Measurements from ENCODE around the gene PARD6B.
"Not testable (repeated sequence)": the region's sequence is repeated elsewhere in the genome, so short reads cannot be mapped to it uniquely, and the experiment has no call there.

PARD6B gene

DNA sequence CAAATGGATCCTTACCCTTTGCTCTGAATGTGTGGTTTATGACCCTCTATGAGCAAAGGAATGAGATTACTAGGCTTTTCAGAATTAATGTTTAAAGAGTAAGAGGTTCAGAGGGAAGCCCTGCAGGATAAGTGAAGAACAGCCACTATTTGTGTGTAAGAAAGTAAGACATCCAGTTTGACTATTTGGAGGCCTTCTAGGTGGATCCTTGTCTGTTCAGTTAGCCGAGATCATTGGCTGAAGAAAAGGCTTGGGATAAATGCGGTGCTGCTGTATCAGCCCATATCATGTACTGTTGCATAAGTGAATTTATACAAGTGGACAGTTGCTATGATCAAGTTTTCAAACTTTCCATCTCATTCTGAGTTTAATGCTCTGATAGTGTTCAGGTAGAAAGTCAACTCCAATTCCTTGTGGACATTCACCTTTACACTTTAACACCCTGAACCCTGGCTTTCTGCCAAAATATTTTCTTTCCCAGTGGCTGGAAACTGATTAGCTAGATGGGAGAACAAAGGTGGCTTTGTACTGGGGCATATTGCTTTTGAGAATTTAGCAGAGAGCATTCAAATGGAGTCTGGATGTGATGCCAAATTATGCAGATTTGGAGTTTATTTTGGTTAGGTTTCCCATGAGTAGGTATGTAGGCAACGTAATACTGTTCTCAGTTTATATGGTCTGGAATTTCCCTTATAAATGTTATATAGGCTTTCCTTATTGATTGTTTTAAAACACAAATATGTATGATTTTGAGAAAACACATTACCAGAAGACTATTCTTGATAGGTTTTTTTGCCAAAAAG lies 15.0 kb downstream of the PARD6B start:
- no peak for DNase-seq

- DNase-seq: no peak
Observed at GRCh38 chr20:50747275-50747674, 15.9 kb downstream of the PARD6B start.

GRCh38 chr20:50750145-50750671 lies 18.8 kb downstream of the PARD6B start:
- DNase-seq: no peak

GRCh38 chr20:50753152-50753551 lies 21.8 kb downstream of the PARD6B start:
- DNase-seq: no peak

DNA sequence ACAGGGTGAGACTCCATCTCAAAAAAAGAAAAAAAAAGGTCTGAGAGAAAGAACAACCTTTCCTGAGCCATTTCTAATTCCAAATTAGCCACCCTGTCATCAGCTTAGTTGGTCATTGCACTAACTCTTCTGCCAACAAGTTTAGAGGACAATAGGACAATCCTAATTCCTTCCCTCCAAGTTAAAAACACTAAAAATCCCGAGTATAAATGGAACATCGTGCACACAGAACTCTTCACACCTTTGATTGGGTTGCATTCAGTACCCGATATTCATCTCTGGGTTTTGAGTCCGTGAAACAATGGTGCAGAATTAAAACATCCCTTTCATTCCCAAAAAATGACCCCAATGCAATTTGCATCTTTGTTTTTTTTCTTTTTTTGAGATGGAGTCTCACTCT lies 23.0 kb downstream of the PARD6B start:
- DNase-seq: no peak

GRCh38 chr20:50756447-50756846 lies 25.1 kb downstream of the PARD6B start:
- DNase-seq: no peak

GRCh38 chr20:50758469-50758868 lies 27.1 kb downstream of the PARD6B start:
- no peak for DNase-seq

DNA sequence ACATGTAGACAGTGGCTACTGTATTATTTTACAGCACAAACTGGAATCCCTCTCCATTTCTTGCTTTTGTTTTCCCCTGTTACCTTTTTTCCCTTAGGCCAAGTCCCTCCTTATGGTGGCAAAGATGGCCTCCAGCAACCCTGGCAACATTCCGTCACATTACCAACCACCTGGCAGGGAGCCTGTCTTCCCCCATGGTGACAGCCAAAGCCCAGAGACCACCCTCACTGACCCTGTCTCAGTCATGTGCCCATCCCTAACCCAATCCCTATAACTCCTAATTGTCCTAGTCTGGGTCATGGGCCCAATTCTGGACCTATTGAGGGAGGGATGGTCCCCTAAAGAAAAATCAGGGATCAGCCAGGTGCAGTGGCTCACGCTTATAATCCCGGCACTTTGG lies 27.6 kb downstream of the PARD6B start:
- no peak for DNase-seq

DNA sequence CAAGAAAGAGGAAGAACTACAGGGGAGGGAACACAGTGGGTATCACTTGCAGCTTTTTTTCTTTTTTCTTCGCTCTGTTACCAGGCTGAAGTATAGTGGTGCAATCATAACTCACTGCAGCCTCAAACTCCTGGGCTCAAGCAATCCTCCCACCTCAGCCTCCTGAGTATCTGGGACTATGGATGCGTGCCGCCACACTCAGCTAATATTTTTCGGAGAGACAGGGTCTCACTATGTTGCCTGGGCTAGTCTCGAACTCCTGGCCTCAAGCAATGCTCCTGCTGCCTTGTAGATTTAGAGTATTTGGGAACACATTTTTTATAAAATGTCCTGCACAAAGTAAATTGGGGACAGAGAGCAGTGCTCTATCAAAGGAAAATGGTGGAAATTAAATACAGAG lies 28.3 kb downstream of the PARD6B start:
- no peak for DNase-seq

GRCh38 chr20:50762045-50762422 lies 30.7 kb downstream of the PARD6B start:
- no peak for DNase-seq

GRCh38 chr20:50762435-50763220 lies 31.2 kb downstream of the PARD6B start:
- no peak for DNase-seq

DNA sequence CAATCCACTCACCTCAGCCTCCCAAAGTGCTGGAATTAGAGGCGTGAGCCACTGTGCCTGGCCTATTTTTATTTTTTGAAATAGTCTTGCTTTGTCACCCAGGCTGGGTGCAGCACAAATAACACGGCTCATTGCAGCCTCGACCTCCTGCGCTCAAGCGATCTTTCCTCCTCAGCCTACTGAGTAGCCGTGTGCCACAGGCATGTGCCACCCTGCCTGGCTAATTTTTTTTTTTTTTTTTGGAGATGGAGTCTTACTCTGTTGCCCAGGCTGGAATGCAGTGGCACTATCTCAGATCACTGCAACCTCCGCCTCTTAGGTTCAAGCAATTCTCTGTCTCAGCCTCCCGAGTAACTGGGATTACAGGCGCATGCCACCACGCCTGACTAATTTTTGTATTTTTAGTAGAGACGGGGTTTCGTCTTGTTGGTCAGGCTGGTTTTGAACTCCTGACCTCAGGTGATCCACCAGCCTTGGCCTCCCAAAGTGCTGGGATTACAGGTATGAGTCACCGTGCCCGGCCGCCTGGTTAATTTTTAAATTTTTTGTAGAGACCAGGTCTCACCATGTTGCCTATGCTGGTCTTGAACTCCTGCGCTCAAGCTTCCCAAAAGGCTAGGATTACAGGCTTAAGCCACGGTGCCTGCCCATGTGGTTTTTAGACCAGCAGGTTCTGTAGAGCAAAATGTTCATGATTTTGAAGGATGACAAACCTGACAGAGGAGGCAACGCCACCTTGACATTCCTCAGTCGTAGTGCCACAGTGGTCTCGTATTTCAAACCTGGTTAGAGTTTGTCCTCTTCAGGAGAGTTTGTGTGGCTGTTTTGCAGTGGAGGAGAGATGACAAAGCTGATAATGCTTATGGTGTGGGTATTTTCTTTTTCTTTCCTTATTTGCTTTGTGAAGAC lies 32.4 kb downstream of the PARD6B start:
- not testable (repeated sequence) for DNase-seq

DNA sequence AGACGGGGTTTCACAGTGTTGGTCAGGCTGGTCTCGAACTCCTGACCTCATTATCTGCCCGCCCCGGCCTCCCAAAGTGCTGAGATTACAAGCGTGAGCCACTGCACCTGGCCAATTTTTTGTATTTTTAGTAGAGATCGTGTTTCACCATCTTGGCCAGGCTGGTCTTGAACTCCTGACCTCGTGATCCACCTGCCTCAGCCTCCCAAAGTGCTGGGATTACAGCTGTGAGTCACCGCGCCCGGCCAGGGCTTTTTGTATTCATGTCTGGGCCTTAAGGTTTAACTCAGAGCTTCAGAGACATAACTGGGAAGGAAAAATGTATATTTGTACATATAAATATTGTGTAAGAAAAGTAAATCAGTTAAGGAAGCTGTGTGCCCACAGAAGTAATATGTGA lies 33.9 kb downstream of the PARD6B start:
- not testable (repeated sequence) for DNase-seq

DNA sequence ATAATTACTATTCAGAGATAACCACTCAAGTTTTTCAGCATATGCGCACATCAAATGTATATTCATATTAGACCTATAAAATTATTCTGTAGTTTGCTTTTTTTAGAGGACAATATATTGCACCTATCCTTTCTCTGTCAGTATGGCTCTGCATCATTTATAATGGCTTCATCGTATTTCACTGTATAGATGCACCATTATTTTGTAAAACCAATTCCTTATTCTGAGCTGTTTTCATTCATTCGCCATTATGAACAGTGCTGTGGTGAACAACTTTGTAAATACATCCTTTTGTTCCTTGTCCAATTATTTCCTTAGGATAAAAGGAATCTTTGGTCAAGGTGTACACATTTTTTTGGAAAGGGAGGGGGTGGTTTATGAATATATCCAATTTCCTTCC lies 34.3 kb downstream of the PARD6B start:
- DNase-seq: no peak

GRCh38 chr20:50766955-50767809 lies 35.8 kb downstream of the PARD6B start:
- not testable (repeated sequence) for DNase-seq

DNA sequence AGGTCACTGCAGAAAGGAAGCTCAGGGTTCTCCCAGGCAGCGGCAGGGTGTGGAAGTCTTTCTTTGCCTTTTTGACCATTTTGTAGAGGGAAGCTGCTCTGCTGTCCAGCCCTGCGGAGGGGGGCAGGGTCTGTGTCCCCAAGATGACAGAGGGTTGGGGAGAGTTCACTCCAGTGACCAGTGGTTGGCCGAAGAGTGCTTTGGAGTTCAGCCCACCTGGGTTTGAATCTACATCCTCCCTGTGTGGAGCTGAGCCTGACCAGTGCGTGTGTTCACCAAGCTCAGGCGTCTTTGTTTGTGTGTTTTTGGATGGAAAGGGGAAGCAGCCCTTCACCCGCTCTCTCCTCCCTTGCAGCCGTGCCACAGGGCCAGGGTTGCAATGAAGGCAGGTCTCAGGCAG lies 37.6 kb downstream of the PARD6B start:
- DNase-seq: not testable (repeated sequence)

- not testable (repeated sequence) for DNase-seq
Observed at GRCh38 chr20:50769551-50770085, 38.2 kb downstream of the PARD6B start.

- not testable (repeated sequence) for DNase-seq
Observed at GRCh38 chr20:50771419-50772080, 40.2 kb downstream of the PARD6B start.

- DNase-seq: no peak
Observed at GRCh38 chr20:50772420-50773185, 41.2 kb downstream of the PARD6B start.

GRCh38 chr20:50774515-50774914 lies 43.1 kb downstream of the PARD6B start:
- no peak for DNase-seq
